Neural progenitor cell (in vitro differentiated cells): ENCODE measurements around the gene GRAMD4.

Experiments
- EZH2 ChIP-seq: fragments of 200-600 bp; sonication (generic); IDR thresholded peaks from 2 replicates; pipeline ENCODE4 v1.6.1; 2017; ENCODE audit warnings: antibody characterized with exemption, mild to moderate bottlenecking, moderate library complexity
- EZH2phosphoT487 ChIP-seq: fragments of 200-600 bp; sonication (generic); IDR thresholded peaks from 2 replicates; pipeline ENCODE4 v1.6.1; 2017; ENCODE audit warnings: antibody characterized with exemption
- TF ChIP-seq, protein P1 (sequence below): fragments of 200-600 bp; sonication (generic); IDR thresholded peaks from 2 replicates; pipeline ENCODE4 v1.5.1; 2017; ENCODE audit warnings: antibody characterized with exemption, mild to moderate bottlenecking

DNA sequence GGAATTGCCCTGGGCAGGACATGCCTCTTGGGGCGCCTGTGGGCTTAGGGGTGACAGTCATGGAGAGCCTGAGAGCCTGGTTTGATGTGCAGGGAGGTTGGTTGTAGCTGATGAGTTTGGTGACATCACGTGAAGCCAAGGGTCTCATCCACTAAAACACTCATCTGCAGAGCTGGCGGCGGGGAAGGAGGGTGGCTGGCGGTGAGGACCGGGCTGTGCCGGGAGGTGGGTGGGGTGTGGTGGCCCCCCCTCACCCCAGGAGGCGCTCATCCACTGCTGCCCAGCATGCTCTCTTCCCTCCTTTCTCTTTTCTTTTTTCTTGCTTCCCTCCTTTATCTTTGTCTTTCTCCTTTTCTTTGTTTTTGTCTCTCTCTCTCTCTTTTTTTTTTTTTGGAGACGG lies 49.0 kb downstream of the GRAMD4 start:
- TF ChIP-seq, protein P1, sequence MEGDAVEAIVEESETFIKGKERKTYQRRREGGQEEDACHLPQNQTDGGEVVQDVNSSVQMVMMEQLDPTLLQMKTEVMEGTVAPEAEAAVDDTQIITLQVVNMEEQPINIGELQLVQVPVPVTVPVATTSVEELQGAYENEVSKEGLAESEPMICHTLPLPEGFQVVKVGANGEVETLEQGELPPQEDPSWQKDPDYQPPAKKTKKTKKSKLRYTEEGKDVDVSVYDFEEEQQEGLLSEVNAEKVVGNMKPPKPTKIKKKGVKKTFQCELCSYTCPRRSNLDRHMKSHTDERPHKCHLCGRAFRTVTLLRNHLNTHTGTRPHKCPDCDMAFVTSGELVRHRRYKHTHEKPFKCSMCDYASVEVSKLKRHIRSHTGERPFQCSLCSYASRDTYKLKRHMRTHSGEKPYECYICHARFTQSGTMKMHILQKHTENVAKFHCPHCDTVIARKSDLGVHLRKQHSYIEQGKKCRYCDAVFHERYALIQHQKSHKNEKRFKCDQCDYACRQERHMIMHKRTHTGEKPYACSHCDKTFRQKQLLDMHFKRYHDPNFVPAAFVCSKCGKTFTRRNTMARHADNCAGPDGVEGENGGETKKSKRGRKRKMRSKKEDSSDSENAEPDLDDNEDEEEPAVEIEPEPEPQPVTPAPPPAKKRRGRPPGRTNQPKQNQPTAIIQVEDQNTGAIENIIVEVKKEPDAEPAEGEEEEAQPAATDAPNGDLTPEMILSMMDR, result no peak
- TF ChIP-seq EZH2 (no peak), EZH2phosphoT487 (no peak)
